Mesendoderm (in vitro differentiated cells): ENCODE data around the gene TMEM37.

Experiments used
- DNase-seq: peaks from one replicate; pipeline ENCODE4 v3.0.0; 2013
- H2AK5ac ChIP-seq: 2 replicates; pipeline ENCODE4 v1.6.1; 2013; ENCODE audit warnings: low read length, inconsistent platforms
- H2BK120ac ChIP-seq: 2 replicates; pipeline ENCODE4 v1.6.1; 2013; ENCODE audit warnings: low read depth, mild to moderate bottlenecking, low read length, moderate library complexity, mixed read lengths
- H2BK15ac ChIP-seq: replicated peaks from 2 replicates; pipeline ENCODE4 v1.6.1; 2013; ENCODE audit warnings: low read depth, mild to moderate bottlenecking, moderate library complexity
- H2BK5ac ChIP-seq: 2 replicates; pipeline ENCODE4 v1.6.1; 2013; ENCODE audit warnings: low read length, inconsistent platforms
- H3K18ac ChIP-seq: 2 replicates; pipeline ENCODE4 v1.6.1; 2013; ENCODE audit warnings: mild to moderate bottlenecking, low read length, mixed read lengths
- H3K23ac ChIP-seq: one replicate; pipeline ENCODE4 v1.6.1; 2013; ENCODE audit warnings: low read length
- H3K27ac ChIP-seq: 2 replicates; pipeline ENCODE4 v1.5.1; 2013; ENCODE audit warnings: low read depth, mild to moderate bottlenecking, inconsistent platforms, low read length, moderate library complexity
- H3K27me3 ChIP-seq: 2 replicates; pipeline ENCODE4 v1.6.1; 2013; ENCODE audit warnings: low read length, control low read depth, mild to moderate bottlenecking, inconsistent platforms; ENCODE audit not compliant: insufficient read depth, poor library complexity
- H3K36me3 ChIP-seq: 2 replicates; pipeline ENCODE4 v1.6.1; 2013; ENCODE audit warnings: low read length, inconsistent platforms; ENCODE audit not compliant: control insufficient read depth, insufficient read depth
- H3K4ac ChIP-seq: one replicate; pipeline ENCODE4 v1.6.1; 2013; ENCODE audit warnings: low read depth, mild to moderate bottlenecking, low read length, moderate library complexity
- H3K4me1 ChIP-seq: 2 replicates; pipeline ENCODE4 v1.6.1; 2013; ENCODE audit warnings: low read depth, low read length, inconsistent platforms; ENCODE audit not compliant: control insufficient read depth
- H3K4me2 ChIP-seq: 2 replicates; pipeline ENCODE4 v1.6.1; 2013; ENCODE audit warnings: low read length
- H3K4me3 ChIP-seq: 2 replicates; pipeline ENCODE4 v1.5.1; 2013; ENCODE audit warnings: mild to moderate bottlenecking, low read length
- H3K56ac ChIP-seq: one replicate; pipeline ENCODE4 v1.6.1; 2013; ENCODE audit warnings: low read length
- H3K79me1 ChIP-seq: 2 replicates; pipeline ENCODE4 v1.6.1; 2013; ENCODE audit warnings: low read length, inconsistent platforms
- H3K79me2 ChIP-seq: 2 replicates; pipeline ENCODE4 v1.6.1; 2013; ENCODE audit warnings: mild to moderate bottlenecking, low read length; ENCODE audit not compliant: control insufficient read depth, insufficient read depth
- H3K9ac ChIP-seq: 2 replicates; pipeline ENCODE4 v1.6.1; 2013; ENCODE audit warnings: low read length, inconsistent platforms
- H4K5ac ChIP-seq: one replicate; pipeline ENCODE4 v1.6.1; 2013; ENCODE audit warnings: low read length
- H4K8ac ChIP-seq: one replicate; pipeline ENCODE4 v1.6.1; 2013; ENCODE audit warnings: low read depth, mild to moderate bottlenecking, control low read depth, low read length, moderate library complexity
- WGBS: extraction: QIAGEN DNeasy Blood & Tissue Kit; methylation state at CpG from one replicate; pipeline ENCODE4 v1.1.7; 2013; ENCODE audit warnings: low lambda C conversion rate, missing lambda C conversion rate; ENCODE audit not compliant: insufficient coverage; ENCODE audit errors: extremely low coverage; 5-methylcytosine and 5-hydroxymethylcytosine counted together

TMEM37 gene

DNA sequence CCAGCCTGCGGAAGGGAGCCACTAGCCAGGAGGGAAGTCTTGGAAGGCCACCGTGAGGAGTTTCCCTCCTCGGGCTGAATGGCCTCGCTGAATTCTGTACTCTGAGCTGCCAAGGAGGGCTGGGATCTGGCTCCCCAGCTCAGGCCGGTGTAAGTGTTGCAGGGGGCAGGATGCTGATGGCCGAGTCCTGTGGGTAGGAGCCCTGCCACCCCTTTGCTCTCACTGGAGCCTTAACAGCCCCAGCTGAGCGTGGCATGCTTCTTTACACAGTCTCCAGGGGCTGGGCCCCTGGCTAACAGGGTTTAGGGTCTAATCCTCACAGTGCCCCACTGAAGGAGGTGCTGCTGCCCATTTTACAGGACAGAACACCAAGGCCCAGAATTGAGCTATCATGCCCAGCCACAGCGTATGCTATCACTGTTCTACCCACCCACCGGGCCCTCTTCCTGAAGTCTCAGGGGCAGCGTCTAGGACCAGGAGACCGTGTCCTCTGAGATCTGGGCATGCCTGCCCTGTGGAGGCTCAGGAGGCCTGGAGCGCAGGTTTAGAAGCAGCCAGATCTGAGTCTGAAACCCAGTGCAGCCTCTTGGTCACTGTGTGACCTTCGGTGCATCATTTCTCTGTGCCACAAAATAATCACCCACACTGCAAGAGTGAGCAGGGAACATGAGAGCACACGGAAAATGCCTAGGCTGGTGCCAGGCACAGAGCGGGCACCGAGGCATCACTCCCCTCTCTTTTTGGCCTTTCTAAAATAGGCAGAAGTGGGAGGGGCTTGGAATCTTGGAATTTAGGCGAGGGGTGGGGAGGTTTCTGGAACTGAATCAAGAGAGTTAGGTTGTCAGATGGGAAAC lies 42.9 kb downstream of the TMEM37 start:
- no CpG with 5 or more reads among the region's 17 CpGs for WGBS
- H3K4me2 ChIP-seq = no peak overlapping the region

DNA sequence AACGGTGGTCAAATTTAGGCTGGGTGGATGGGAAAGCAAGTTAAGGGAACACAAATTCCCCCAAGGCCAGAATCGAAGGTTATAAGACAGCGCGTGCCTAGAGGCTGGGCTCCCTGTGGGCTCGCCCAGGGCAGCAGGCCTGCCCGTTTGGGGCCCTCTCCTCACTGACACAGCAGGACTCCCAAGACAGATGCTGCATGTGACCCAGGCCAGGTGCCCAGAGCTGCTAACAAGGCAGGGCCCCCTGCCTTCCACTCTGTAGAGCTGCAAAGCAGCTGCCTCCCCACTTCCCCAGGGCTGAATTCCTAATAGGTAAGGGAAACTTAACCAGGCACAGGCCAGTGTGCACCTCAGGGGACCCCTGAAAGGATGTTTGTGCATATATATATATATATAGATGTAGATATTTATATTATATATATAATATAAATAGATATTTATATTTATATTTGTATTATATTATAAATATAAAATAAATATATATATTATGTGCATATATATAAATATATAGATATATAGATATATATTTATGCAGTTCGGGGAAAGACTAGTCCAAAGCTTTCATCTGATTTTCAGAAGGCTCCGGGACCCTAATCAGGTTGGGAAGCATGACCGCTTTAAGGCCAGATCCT lies 43.7 kb downstream of the TMEM37 start:
- Histone ChIP-seq H3K79me1 (no peaks in the 10 kb centered on the region), H4K8ac (no peak overlapping the region), H3K23ac (no peak overlapping the region), H3K4me1 (peaks cover 8% of the 10 kb centered on the region), H2AK5ac (no peak overlapping the region), H3K27me3 (no peaks in the 10 kb centered on the region), H3K4ac (no peak overlapping the region), H3K79me2 (no peaks in the 10 kb centered on the region), H3K9ac (peak overlapping the region; percentile 9), H3K36me3 (no peaks in the 10 kb centered on the region), H3K4me2 (no peak overlapping the region), H3K4me3 (no peak overlapping the region), H4K5ac (no peak overlapping the region), H3K18ac (no peak overlapping the region), H2BK15ac (no peak overlapping the region), H3K27ac (no peak overlapping the region), H3K56ac (peak overlapping the region; percentile 1), H2BK120ac (no peak overlapping the region), H2BK5ac (no peak overlapping the region)
- no CpG with 5 or more reads among the region's 9 CpGs for WGBS
- peak; percentile 77 for DNase-seq

More for the DNA sequence above, 42.9 kb downstream of the TMEM37 start:
- peak overlapping the region; percentile 9 for H3K9ac ChIP-seq
- peaks cover 8% of the 10 kb centered on the region for H3K4me1 ChIP-seq
- H3K4me3 ChIP-seq = no peak overlapping the region
- H2BK120ac ChIP-seq = no peak overlapping the region
- H4K8ac ChIP-seq = no peak overlapping the region
- H4K5ac ChIP-seq = no peak overlapping the region
- no peaks in the 10 kb centered on the region for H3K36me3 ChIP-seq
- H3K27me3 ChIP-seq = no peaks in the 10 kb centered on the region
- no peak overlapping the region for H3K18ac ChIP-seq
- no peak overlapping the region for H2BK5ac ChIP-seq
- no peaks in the 10 kb centered on the region for H3K79me1 ChIP-seq
- H3K4ac ChIP-seq = no peak overlapping the region
- H3K56ac ChIP-seq = peak overlapping the region; percentile 1
- no peak overlapping the region for H3K23ac ChIP-seq
- no peak for DNase-seq
- no peak overlapping the region for H2BK15ac ChIP-seq
- no peak overlapping the region for H3K27ac ChIP-seq
- H2AK5ac ChIP-seq = no peak overlapping the region
- H3K79me2 ChIP-seq = no peaks in the 10 kb centered on the region

DNA sequence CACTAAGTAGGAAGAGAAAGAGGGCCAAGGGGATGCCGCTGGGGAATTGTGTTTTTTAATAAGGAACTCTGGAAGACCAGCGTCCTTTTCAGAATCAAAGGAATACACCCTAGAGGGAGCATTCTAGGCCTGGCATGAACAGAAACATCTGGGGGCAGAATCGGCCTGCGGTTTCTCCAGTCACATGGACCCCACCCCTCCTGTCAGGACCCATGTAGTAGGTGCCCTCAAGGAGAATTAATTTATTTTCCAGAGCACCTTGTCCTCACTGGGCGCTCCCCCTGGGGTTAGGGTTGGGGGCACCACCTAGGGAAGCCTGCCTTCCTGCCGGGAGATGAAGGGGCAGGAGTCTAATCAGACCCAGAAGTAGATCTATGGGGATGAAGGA lies 44.2 kb downstream of the TMEM37 start:
- no peak overlapping the region for H3K27ac ChIP-seq
- H2BK15ac ChIP-seq = no peak overlapping the region
- peaks cover 8% of the 10 kb centered on the region for H3K4me1 ChIP-seq
- WGBS = no CpG with 5 or more reads among the region's 6 CpGs
- H3K79me1 ChIP-seq = no peaks in the 10 kb centered on the region
- H4K8ac ChIP-seq = no peak overlapping the region
- H3K36me3 ChIP-seq = no peaks in the 10 kb centered on the region
- H3K4me2 ChIP-seq = no peak overlapping the region
- H3K79me2 ChIP-seq = no peaks in the 10 kb centered on the region
- no peak overlapping the region for H2AK5ac ChIP-seq
- no peak overlapping the region for H3K18ac ChIP-seq
- H3K4ac ChIP-seq = no peak overlapping the region
- no peak overlapping the region for H4K5ac ChIP-seq
- H3K56ac ChIP-seq = peak overlapping the region; percentile 62
- DNase-seq = no peak
- H2BK5ac ChIP-seq = no peak overlapping the region
- no peaks in the 10 kb centered on the region for H3K27me3 ChIP-seq
- H3K4me3 ChIP-seq = no peak overlapping the region
- H3K9ac ChIP-seq = peak overlapping the region; percentile 8
- no peak overlapping the region for H2BK120ac ChIP-seq
- no peak overlapping the region for H3K23ac ChIP-seq

DNA sequence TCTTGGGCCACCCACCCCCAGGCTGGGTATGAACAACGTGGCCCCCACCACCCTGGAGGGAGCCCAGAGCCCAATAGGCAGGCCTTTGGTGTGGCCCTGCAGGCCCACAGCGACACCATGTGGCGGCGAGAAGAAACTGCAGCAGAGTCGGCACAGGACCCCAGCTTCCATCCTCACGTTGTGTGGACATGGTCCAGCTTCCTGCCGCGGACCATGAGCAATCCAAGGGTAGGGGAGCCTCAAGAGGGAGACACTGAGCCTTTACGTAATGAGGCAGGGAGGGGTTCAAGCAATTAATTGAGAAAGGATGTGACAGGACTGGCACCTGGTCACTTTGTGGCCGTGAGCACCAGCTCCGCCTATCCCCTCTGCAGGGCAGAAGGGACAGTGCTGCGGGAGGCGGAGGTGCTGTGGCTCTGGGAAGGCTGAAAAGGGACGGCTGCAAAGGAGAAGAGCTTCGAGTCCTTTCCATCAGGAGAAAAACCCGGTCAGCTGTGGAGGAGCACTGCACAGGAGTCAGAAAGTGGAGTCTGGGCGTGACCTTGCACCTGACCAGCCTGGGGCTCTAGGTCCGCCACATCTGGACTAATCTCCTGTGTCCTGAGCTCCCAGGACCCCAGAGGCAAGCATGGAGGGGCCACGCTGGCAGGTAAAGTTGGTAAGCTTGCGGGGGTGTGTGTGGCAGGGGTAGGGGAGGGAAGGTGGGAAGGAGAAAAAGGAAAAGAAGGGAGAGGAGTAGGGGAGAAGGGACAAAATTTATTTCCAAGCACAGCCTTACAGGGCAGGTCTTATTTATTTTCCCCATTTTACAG lies 44.9 kb downstream of the TMEM37 start:
- H3K4me3 ChIP-seq = no peak overlapping the region
- H3K27me3 ChIP-seq = no peaks in the 10 kb centered on the region
- H3K4me2 ChIP-seq = no peak overlapping the region
- H3K4me1 ChIP-seq = peaks cover 10% of the 10 kb centered on the region
- H4K8ac ChIP-seq = no peak overlapping the region
- H2BK15ac ChIP-seq = no peak overlapping the region
- no peak overlapping the region for H4K5ac ChIP-seq
- H3K23ac ChIP-seq = no peak overlapping the region
- H3K79me2 ChIP-seq = no peaks in the 10 kb centered on the region
- H3K27ac ChIP-seq = no peak overlapping the region
- H3K9ac ChIP-seq = no peak overlapping the region
- no CpG with 5 or more reads among the region's 20 CpGs for WGBS
- H3K79me1 ChIP-seq = no peaks in the 10 kb centered on the region
- DNase-seq = peak; percentile 93
- H3K36me3 ChIP-seq = no peaks in the 10 kb centered on the region
- peak overlapping the region; percentile 62 for H3K56ac ChIP-seq
- no peak overlapping the region for H2BK120ac ChIP-seq
- no peak overlapping the region for H2BK5ac ChIP-seq
- no peak overlapping the region for H2AK5ac ChIP-seq
- no peak overlapping the region for H3K18ac ChIP-seq
- H3K4ac ChIP-seq = no peak overlapping the region

DNA sequence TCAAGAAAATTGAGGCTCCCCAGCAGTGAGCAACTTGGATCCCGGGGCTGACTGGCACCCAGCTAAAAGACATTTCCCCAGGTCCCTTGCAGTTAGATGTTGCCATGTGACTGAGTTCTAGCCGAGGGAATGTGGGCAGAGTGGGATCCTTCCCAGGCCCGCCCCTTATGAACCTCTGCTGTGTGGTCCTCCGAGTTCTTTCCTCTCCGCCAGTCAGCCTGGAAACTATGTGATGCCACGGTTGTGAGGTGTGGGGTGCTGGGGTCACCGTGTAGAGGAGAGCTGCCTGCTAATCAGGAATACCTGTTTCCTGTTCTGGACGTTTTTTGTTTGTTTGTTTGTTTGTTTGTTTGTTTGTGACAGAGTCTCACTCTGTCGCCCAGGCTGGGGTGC lies 45.5 kb downstream of the TMEM37 start:
- Histone ChIP-seq H3K79me2 (no peaks in the 10 kb centered on the region), H3K27me3 (no peaks in the 10 kb centered on the region), H3K27ac (no peak overlapping the region), H3K56ac (no peak overlapping the region), H3K4me1 (peaks cover 10% of the 10 kb centered on the region), H3K23ac (no peak overlapping the region), H2BK120ac (no peak overlapping the region), H4K8ac (no peak overlapping the region), H3K4ac (no peak overlapping the region), H3K9ac (no peak overlapping the region), H3K4me3 (no peak overlapping the region), H4K5ac (no peak overlapping the region), H3K36me3 (no peaks in the 10 kb centered on the region), H3K4me2 (no peak overlapping the region), H2BK15ac (no peak overlapping the region), H2BK5ac (no peak overlapping the region), H3K18ac (no peak overlapping the region), H3K79me1 (no peaks in the 10 kb centered on the region), H2AK5ac (no peak overlapping the region)
- no CpG with 5 or more reads among the region's 9 CpGs for WGBS
- DNase-seq = no peak
